OCI-M2 (cell line): ENCODE data around the gene EPS8L1.
"Not testable (repeated sequence)": the region's sequence is repeated elsewhere in the genome, so short reads cannot be mapped to it uniquely, and the experiment has no call there.

Source experiments
- DNase-seq: peaks from one replicate; lab custom pipeline; 2025; ENCODE audit not compliant: unreplicated experiment; lab: John Stamatoyannopoulos, UW

EPS8L1 gene

DNA sequence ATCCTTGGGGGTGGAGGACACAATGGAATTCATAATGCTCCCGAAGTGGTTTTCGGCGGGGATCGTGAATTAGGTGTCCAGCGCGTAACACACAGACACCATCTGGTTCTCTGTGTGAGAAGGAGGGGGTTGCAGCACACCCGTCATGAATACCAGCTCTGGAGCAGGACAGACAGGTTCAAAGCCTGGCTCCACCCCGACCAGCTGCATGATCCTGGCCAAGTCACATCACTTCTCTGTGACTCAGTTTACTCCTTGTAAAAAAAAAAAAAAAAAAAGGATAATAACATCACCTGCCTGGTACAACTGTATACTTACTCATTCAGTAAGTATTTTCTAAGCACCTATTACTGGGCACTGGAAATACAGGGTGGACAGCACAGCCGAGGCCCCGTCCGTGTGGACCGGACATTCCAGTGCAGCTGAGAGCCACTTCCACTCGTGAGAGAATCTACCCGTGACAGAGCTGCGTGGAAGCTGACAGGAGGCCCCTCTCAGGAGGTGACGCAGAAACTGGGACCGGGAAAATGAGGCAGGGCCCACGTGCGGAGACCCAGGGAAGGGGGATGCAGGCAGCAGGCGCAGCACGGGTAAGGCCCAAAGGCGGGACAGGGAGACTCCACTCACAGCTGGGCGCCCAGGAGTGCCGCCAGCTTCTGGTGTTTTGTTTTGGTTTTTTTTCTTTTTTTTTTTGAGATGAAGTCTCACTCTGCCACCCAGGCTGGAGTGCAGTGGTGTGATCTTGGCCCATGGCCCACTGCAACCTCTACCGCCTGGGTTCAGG, 24.7 kb upstream of the EPS8L1 start:
- DNase-seq, result no peak

DNA sequence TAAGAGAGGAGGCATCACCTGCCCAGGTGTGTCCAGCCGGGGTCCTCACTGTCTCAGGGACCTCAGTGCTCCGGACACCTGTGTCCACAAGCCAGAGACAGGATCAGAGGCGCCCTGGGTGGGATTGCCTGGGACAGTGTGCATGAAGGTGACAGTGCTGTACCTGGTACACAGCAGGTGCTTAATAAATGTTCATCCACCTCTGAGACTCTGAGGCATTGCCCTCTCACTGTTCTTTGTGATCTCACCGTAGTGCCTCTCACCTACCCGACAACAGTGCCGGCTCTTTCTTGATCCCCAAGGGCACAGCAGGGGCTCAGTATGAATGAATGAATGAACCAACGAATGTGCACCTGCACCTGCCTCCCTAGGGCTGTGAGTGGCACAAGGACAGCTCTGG, 21.9 kb upstream of the EPS8L1 start:
- DNase-seq, result no peak

DNA sequence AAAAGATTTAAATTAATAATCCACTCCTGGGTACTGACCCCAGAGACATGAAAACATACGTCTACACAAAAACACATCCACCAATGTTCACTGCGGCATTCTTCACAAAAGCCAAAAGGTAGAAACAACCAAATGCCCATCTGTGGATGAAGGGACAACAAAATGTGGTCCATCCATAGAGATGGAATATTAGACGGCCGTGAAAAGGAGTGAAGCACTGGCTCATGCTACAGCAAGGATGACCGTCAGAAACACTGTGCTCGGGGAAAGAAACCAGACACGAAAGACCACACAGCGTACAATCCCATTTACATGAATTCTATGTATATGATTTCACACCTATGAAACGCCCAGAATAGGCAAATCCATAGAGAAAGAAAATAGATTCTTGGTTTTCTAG, 18.8 kb upstream of the EPS8L1 start:
- no peak for DNase-seq

DNA sequence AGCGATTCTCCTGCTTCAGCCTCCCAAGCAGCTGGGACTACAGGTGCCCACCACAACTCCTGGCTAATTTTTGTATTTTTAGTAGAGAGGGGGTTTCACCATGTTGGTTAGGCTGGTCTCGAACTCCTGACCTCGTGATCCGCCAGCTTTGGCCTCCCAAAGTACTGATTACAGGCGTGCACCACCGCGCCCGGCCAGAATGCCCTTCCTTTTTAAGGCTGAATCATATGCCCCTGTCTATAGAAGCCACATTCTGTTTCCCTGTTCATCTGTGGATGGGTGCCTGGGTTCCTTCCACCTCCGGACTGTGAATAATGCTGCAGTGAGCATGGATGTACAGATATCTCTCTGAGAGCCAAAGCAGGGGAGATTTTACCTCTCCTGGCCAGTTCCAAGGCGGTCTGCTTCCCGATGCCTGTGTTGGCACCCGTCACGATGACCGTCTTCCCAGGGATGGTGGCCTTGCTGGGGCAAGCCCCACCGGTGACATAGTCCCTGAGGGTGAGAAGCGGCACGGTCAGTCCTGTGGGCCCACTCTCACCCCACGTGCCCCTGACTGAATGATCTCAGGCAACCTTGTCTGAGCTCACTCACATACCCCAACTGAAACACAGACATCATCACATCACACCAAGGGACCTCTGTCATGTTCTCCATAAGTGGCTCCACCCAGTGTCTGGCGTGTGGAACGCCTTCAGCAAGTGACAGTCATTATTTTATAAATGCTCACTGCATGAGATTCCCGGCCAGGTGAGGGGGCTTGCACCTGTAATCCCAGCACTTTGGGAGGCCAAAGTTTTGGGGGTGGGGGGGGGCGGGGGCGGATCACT, 16.7 kb upstream of the EPS8L1 start:
- DNase-seq, result no peak

DNA sequence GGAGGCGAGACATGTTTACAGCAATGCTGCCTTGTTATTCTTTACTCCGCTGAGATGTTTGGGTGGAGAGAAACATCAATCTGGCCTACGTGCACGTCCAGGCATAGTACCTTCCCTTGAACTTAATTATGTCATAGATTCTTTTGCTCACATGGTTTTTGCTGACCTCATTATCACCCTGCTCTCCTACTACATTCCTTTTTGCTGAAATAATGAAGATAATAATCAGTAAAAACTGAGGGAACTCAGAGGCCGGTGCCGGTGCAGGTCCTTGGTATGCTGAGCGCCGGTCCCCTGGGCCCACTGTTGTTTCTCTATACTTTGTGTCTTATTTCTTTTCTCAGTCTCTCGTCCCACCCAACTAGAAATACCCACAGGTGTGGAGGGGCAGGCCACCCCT, 15.4 kb upstream of the EPS8L1 start:
- DNase-seq, result not testable (repeated sequence)

DNA sequence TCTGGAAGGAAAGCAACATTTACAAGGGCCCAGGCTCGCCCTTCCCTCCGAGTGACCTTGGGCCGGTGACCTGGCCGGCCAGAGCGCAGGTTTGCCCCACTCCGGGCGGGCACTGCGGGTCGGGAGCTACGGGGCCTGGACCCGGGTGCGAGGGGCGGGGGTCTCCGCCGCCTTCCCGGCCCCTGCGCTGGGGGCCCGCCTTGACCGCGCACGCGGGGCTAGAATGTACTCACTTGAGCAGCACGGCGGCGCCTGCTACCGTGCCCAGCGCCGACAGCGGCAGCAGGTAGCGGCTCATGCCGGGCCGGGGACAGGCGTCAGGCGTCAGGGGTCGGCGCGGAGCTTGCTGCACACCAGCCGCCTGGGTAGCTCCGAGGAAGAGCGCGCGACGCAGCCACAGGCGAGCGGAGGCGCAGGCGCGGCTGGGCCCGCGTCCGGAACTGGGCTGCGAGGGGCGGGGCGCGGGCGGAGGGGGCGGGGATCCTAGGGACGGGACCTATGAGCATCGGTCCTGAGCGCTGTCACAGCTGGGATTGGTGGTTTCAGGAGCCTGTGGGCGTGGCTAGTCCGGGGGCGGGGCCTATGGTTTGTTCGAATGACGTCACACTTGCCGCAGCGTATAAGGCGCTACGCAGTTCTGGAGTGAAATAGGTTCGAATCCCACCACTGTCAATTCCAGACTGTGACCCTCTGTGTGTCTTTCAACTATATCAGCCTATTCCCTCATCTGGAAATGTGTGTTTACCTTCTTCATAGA, 12.8 kb upstream of the EPS8L1 start, which contains the start of gene RDH13:
TSS of gene RDH13 (minus strand) at position 414 of the 757 bp plus-strand sequence. CDS start at position 298, 116 bp downstream.
- DNase-seq, result peak; percentile 96

DNA sequence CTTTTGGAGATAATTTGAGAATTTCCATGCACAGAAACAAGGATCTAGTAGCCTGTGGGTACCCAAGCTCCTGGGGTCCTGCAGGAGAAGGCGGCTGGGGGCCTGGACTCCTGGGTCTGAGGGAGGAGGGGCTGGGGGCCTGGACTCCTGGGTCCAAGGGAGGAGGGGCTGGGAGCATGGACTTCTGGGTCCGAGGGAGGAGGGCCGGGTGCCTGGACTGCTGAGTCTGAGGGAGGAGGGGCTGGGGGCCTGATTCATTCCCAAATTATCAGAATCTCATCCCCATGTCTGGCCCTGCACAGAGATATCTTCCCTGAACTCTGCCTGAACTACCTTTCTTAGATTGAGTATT, 12.2 kb upstream of the EPS8L1 start:
- DNase-seq, result no peak

DNA sequence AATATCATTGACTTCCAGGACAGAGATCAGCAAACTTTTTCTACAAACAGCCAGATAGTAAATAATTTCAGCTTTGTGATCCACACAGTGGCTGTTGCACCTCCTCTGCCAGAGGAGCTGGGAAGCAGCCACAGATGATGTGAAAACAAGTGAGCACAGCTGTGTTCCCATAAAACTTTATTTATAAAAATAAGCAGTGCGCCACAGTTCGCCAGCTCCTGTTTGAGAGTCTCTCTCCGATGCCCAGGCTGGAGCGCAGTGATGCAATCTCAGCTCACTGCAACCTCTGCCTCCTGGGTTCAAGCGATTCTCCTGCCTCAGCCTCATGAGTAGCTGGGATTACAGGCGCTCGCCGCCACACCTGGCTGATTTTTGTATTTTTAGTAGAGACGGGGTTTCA, 10.2 kb upstream of the EPS8L1 start:
- DNase-seq, result not testable (repeated sequence)

DNA sequence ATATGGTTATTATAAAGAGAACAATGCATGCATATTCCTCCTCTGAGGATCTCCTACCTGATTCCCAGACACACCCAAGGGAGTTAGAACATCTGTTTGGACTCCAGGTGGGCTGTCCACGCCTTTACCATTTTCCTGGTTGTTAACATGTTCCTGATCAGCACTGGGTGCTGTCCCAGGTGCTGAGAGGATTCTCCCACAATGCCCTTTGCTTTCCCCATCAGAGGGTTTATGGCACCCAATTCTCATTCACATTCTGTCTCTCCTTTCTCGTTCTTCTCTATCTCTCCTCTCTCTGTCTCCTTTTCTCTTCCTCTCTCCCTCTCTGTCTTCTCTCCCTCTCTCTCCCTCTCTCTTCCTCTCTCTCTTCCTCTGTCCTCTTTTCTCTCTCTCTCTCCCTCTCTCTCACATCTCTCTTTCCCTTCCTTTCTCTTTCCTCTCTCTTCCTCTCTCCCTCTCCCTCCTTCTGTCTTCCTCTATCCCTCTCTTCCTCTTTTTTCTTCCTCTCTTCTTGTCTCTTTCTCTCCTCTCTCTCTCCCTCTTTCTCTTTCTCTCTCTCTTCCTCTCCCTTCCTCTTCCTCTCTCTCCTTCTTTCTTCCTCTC, 9.5 kb upstream of the EPS8L1 start:
- DNase-seq, result no peak

DNA sequence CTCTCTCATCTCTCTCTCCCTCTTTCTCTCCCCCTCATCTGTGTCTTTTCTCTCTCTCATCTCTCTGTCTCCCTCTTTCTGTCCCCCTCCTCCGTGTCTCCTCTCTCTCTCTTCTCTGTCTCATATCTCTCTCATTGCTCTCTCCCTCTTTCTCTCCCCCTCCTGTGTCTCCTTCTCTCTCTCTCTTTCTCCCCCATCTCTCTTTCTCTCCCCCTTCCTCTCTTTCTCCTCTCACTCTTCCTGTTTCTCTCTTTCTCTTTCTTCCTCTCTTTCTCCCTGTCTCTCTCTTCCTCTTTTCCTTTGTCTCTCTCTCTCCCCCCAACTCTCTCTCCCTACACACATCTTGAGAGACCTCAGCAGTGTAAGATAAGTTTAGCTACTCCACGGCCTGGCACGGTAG, 7.8 kb upstream of the EPS8L1 start:
- no peak for DNase-seq

DNA sequence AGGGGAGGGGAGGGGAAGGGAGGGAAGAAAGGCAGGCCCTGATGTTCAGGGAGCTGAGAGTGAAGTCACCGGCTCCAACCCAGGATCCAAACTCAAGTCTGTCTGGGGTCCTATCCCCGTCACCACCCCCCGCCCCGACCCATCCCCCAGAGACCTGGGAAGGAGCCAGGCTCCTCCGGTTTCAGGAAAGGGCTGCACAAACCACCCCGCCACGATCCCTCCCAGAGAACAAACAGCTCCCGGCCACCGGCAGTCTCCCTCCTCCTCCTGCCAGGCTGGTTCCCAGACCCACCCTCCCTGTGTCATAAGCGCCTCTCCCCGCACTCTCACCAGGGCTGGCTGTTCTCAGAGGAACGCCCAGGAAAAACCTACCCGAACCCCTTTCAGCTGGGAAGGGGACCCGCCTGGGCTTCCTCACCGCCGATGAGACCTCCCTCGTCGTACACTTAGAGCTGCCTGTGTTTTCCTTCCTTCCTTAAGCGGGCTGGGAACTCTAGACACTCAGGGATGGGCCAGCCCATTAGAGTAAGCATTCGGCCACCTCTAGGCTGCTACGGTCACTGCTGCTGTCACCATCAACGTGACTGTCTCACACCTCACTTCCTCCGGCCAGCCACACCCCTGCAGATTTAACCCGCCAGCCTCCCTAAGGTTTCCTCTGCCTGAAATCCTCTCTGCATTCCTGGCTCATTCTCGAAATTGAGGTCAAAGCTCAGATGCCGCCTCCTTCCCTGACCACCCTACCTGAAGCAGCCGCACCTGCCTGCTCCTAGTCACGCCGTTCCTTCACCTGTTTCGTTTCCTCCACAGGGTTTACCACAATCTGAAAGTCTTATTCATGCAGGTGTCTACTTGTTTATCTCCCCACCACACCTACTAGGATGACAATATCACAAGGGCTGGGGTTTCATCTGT, 6.5 kb upstream of the EPS8L1 start:
- DNase-seq, result no peak

DNA sequence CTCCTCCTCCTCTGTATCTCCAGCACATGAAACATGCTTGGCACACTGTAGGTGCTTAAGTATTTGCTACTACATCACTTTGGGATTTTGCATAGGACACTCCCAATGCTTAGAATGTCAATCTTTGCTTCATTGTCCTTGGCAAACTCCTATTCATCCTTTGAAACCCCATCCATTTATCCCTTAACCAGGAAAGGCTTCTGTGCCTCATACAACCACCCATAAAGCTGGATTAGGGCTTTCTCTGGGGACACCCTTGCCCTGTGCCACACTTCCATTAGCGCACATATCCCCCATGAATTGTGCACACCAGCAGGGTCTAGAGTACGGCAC, 5.8 kb upstream of the EPS8L1 start:
- no peak for DNase-seq

DNA sequence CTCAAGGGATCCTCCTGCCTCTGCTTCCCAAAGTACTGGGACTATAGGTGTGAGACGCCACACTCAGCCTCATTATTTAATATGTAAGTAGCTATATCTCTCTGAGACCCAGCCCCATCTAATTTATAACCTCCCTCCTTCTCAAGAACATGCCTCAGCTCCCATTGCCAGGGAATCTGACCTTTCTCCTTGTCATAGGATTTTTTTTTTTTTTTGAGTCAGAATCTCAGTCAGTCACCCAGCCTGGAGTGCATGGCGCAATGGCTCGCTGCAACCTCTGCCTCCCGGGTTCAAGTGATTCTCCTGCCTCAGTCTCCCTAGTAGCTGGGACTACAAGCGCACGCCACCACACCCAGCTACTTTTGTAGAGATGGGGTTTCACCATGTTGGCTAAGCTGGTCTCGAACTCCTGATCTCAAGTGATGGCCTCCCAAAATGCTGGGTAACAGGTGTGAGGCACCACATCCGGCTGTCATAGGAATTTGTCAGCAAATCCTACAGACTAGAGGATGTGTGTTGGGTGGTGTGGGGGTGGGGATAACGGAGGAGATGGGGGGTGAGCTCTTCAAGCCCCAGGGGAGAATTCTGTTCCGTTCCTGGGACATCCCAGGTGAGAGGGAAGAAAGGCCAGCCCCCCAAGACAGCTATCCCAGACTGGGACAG, 5.1 kb upstream of the EPS8L1 start:
- no peak for DNase-seq

DNA sequence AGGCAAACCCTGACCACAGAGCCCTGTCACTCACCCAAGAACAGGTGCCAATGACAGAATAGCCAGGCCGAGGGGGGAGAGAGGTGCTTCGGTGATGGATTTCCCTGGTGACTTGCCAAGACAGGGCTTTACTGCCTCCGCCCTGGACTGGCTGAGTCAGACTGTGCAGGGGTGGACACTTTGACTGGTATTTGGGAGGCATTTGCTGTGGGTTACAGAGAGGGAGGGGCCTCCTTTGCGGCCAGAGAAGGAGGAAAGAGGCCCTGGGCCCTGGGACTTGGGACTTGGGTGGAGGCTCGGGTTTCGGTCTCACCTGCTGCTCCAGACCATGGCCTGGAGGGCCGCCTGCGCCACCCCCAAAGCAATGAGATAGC, 4.6 kb upstream of the EPS8L1 start:
- no peak for DNase-seq

DNA sequence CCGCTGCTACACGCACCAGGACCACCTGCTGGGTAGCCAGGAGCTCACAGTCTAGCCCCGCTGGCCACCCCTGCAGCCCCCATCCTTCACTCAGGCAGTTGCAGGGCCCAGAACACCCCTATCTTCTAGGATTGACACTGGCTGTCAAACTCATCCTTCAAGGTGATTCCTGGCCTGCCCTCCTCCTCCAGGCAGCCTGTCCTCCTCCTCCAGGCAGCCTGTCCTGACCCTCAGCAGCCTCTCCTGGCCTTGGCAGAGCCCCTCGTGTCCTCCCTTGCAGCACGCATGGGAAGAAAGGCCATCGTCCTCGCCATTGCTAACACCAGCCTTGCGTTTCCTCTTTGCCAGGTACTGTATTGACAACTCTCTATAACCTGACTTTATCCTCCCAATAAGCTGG, 3.8 kb upstream of the EPS8L1 start:
- no peak for DNase-seq

DNA sequence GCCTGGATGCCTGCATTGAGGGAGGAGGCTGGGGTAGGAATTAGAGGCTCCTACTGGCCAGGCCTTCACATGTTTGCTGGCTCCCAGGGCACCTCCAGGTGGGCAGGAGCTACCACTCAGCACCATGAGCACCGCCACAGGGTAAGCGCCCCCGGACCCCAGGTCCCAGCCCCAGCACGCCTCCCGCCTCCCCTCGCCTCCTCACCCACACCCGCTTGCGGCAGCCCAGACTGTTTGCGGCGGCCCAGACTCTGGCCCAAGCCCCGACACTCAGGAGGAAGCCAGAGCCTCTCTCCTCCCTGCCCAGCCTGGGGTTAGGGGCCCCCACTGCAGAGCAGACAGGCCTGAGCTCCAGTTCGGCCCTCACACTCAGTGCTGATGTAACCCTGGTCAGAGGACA, 652 bp downstream of the EPS8L1 start:
- no peak for DNase-seq

DNA sequence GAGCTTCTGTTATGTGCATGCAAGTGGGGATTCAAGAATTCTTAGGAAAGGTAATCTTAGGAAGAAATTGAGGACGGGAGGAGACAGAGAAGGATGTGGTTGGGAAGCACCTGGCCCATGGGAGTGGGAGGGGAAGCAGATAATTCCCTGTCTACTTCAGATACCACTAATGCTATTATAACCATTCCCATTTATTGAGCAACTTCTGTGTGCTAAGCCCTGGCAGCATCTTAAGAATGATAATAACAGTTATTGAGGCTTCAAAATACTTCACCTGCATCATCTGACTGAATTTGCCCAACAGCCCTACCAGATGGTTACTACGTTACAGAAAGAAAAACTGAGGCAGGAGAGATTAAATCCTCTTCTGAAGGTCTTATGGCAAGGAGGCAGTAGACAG, 1.4 kb downstream of the EPS8L1 start:
- DNase-seq, result no peak

DNA sequence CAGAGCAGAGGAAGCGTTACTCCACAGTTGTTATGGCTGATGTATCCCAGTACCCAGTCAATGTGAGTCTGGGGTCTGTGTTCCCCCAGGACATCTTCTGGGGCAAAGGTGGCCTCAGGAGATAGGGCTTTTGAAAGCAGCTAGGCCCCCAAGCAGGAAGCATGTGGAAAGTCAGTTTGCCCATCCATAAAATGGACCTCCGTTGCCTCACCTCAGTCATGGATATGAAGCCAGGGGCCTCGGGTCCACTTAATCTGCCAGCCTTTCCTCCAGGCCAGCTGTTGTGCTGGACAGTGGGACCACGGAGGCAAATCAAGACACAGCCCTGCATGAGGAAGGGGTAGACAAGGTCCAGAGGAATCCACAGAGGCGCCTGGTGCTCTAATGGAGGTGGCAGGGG, 3.3 kb downstream of the EPS8L1 start:
- DNase-seq, result no peak

DNA sequence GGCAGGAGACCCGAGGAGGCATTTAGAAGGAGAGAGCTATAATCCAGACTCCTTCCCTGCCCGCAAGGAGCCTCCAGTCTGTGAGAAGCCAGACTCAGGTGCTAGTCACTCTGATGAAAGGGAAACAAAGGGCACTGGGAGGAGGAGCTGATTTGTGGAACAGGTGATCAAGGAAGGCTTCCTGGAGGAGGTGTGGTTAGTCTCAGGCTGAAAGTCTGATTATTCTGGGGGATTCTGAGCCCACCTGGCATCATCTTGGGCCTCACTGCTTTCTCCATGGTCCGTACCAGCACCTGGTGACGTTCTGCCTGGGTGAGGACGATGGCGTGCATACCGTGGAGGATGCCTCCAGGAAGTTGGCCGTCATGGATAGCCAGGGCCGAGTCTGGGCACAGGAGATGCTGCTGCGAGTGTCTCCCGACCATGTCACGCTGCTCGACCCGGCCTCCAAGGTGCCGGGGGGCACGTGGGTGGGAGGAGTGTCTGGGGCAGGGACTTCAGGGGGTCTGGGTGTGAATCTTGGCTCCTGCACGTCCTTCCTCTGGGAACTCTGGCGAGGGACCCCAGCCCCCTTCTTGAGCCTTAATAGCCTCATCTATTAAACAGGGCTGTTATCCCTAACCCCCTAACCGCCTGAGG, 3.9 kb downstream of the EPS8L1 start:
- DNase-seq, result no peak
